Ovary (tissue), 3 donors: Measurements from ENCODE around the gene S100A13.

Source experiments
- POLR2A ChIP-seq: fragments of 450-650 bp; IDR thresholded peaks from one replicate; pipeline ENCODE4 v1.6.1; 2017; ENCODE audit warnings: antibody characterized with exemption, mild to moderate bottlenecking, moderate library complexity
- TF ChIP-seq, protein P1 (sequence below), 3 donors: fragments of 450-650 bp in 2 of 3; fragments of 200-600 bp in 1 of 3; IDR thresholded peaks; one replicate each; pipeline versions ENCODE4 v1.5.1 to v1.8.0; 2016 to 2022; ENCODE audit warnings: antibody characterized with exemption in 3 of 3, mild to moderate bottlenecking in 1 of 3
- donor health status: DM: no; HTN: no; CAD: no.

GRCh38 chr1:153578490-153578889 lies 48.8 kb downstream of the S100A13 start:
- TF ChIP-seq, protein P1, sequence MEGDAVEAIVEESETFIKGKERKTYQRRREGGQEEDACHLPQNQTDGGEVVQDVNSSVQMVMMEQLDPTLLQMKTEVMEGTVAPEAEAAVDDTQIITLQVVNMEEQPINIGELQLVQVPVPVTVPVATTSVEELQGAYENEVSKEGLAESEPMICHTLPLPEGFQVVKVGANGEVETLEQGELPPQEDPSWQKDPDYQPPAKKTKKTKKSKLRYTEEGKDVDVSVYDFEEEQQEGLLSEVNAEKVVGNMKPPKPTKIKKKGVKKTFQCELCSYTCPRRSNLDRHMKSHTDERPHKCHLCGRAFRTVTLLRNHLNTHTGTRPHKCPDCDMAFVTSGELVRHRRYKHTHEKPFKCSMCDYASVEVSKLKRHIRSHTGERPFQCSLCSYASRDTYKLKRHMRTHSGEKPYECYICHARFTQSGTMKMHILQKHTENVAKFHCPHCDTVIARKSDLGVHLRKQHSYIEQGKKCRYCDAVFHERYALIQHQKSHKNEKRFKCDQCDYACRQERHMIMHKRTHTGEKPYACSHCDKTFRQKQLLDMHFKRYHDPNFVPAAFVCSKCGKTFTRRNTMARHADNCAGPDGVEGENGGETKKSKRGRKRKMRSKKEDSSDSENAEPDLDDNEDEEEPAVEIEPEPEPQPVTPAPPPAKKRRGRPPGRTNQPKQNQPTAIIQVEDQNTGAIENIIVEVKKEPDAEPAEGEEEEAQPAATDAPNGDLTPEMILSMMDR (IDR thresholded peaks at IDR 0.05): no peak
- no peak for TF ChIP-seq POLR2A
